Prostate gland (tissue), 2 donors: ENCODE results near the gene ZNF266.

ENCODE experiments used
- CTCF ChIP-seq, 4 experiments: fragments of 200-600 bp in 2 of 4; fragments of 450-650 bp in 2 of 4; sonication (generic) in 2 of 4; IDR thresholded peaks; 1 replicate in 3 of 4; 2 replicates in 1 of 4; pipeline ENCODE4 v1.5.1; 2016 to 2019; ENCODE audit warnings: antibody characterized with exemption in 4 of 4, mild to moderate bottlenecking in 2 of 4, moderate library complexity in 2 of 4
- POLR2A ChIP-seq: fragments of 450-650 bp; IDR thresholded peaks from one replicate; pipeline ENCODE4 v1.6.1; 2016; ENCODE audit warnings: antibody characterized with exemption, mild to moderate bottlenecking

- TF ChIP-seq CTCF (IDR thresholded peaks at IDR 0.05) = no peak
- no peak for TF ChIP-seq POLR2A
Observed at GRCh38 chr19:9413240-9413954, 22.0 kb downstream of the ZNF266 start.
